RPMI7951 (cell line): ENCODE data around the gene MIP. TPM values are rescaled to one million over a fixed set of nuclear protein-coding genes. Genes with fewer than 3 reads are reported as not detected.
"Not testable (repeated sequence)": the region's sequence is repeated elsewhere in the genome, so short reads cannot be mapped to it uniquely, and the experiment has no call there.

Source experiments
- DNase-seq: peaks from one replicate; pipeline ENCODE4 v3.0.0-alpha.2; 2012; ENCODE audit warnings: low read depth
- total RNA-seq: library from RNA; depleted of rRNA; stranded (reverse); fragments of >200 nt; shearing (Covaris generic); gene quantifications from 2 replicates; pipeline ENCODE4 v1.2.3, GENCODE V29; 2014

The MIP gene
- total RNA-seq, 1 experiment from 2014 or later, result 0.24 TPM

GRCh38 chr12:56468216-56469006, 14.0 kb upstream of the MIP start, which contains the start of gene SPRYD4:
Gene SPRYD4 (plus strand): TSS chr12:56468578. CDS start chr12:56468592, 14 bp downstream.
- DNase-seq, result peak; percentile 90

- DNase-seq, result no peak
Observed at GRCh38 chr12:56462565-56462964, 8.1 kb upstream of the MIP start.

GRCh38 chr12:56461235-56462159, 7.0 kb upstream of the MIP start:
- peak; percentile 9 for DNase-seq

- no peak for DNase-seq
Observed at GRCh38 chr12:56457817-56458216, 3.4 kb upstream of the MIP start.

- no peak for DNase-seq
Observed at GRCh38 chr12:56451147-56451546, 3.3 kb downstream of the MIP start.

GRCh38 chr12:56450241-56450640, 4.2 kb downstream of the MIP start:
- DNase-seq, result no peak

GRCh38 chr12:56449622-56449984, 4.9 kb downstream of the MIP start:
- no peak for DNase-seq

GRCh38 chr12:56448860-56449621, 5.4 kb downstream of the MIP start, which contains the start of gene TIMELESS:
Gene TIMELESS (minus strand): TSS chr12:56449426. CDS start chr12:56434170, 15,256 bp downstream.
- DNase-seq, result peak; percentile 83

GRCh38 chr12:56443208-56443607, 11.2 kb downstream of the MIP start:
- not testable (repeated sequence) for DNase-seq

- DNase-seq, result no peak
Observed at GRCh38 chr12:56437430-56438176, 16.9 kb downstream of the MIP start.

GRCh38 chr12:56434828-56435227, 19.6 kb downstream of the MIP start:
- no peak for DNase-seq

GRCh38 chr12:56431850-56432249, 22.6 kb downstream of the MIP start:
- DNase-seq, result no peak

GRCh38 chr12:56431288-56431687, 23.2 kb downstream of the MIP start:
- no peak for DNase-seq

- DNase-seq, result no peak
Observed at GRCh38 chr12:56425940-56426438, 28.5 kb downstream of the MIP start.

- DNase-seq, result no peak
Observed at GRCh38 chr12:56425193-56425592, 29.3 kb downstream of the MIP start.

- DNase-seq, result no peak
Observed at GRCh38 chr12:56420411-56420810, 34.0 kb downstream of the MIP start.

- DNase-seq, result no peak
Observed at GRCh38 chr12:56417739-56418138, 36.7 kb downstream of the MIP start.

GRCh38 chr12:56414401-56414800, 40.1 kb downstream of the MIP start:
- DNase-seq, result no peak

- DNase-seq, result no peak
Observed at GRCh38 chr12:56413392-56413791, 41.1 kb downstream of the MIP start.

- DNase-seq, result no peak
Observed at GRCh38 chr12:56411781-56412639, 42.4 kb downstream of the MIP start.
